Lung (tissue), 12 donors: ENCODE data around the gene RABIF. TPM values are rescaled to one million over a fixed set of nuclear protein-coding genes. Genes with fewer than 3 reads are reported as not detected.

Source experiments
- ATAC-seq: fragments of 200-7000 bp; cut with Tn5 transposase; one replicate; pipeline ENCODE4 v1.9.1; 2020; ENCODE audit warnings: moderate number of reproducible peaks; ENCODE audit not compliant: insufficient read depth, low FRiP score
- DNase-seq, 3 donors: peaks; one replicate each; pipeline ENCODE4 v3.0.0-alpha.2; 2013 to 2017
- H3K27ac ChIP-seq, 2 donors: one replicate each; pipeline ENCODE4 v1.5.1; 2013; ENCODE audit warnings: mild to moderate bottlenecking in 2 of 2, moderate library complexity in 2 of 2, control low read depth in 1 of 2, inconsistent platforms in 1 of 2, low read depth in 1 of 2, low read length in 1 of 2
- H3K27me3 ChIP-seq, 3 donors: one replicate each; pipeline ENCODE4 v1.5.1; 2013; ENCODE audit warnings: low read length in 2 of 3; ENCODE audit not compliant: control insufficient read depth in 3 of 3, insufficient read depth in 3 of 3
- H3K36me3 ChIP-seq, 4 donors: one replicate each; pipeline ENCODE4 v1.5.1; 2013; ENCODE audit warnings: low read length in 4 of 4, mild to moderate bottlenecking in 1 of 4, moderate library complexity in 1 of 4; ENCODE audit not compliant: control insufficient read depth in 4 of 4, insufficient read depth in 4 of 4
- H3K4me1 ChIP-seq, 5 donors: one replicate each; pipeline ENCODE4 v1.5.1; 2013; ENCODE audit warnings: low read length in 5 of 5, mild to moderate bottlenecking in 2 of 5, moderate library complexity in 1 of 5; ENCODE audit not compliant: control insufficient read depth in 5 of 5, insufficient read depth in 5 of 5
- H3K4me3 ChIP-seq: one replicate; pipeline ENCODE4 v1.5.1; 2013; ENCODE audit warnings: mild to moderate bottlenecking, control low read depth, moderate library complexity
- H3K9ac ChIP-seq, 2 donors: one replicate each; pipeline ENCODE4 v1.5.1; 2013; ENCODE audit warnings: low read length in 2 of 2, control low read depth in 1 of 2; ENCODE audit not compliant: insufficient read depth in 1 of 2
- H3K9me3 ChIP-seq, 4 donors: one replicate each; pipeline ENCODE4 v1.5.1; 2013; ENCODE audit warnings: low read length in 3 of 4, mild to moderate bottlenecking in 1 of 4, moderate library complexity in 1 of 4; ENCODE audit not compliant: control insufficient read depth in 4 of 4, insufficient read depth in 3 of 4
- CTCF ChIP-seq: IDR thresholded peaks from 2 replicates; pipeline ENCODE4 v1.5.1; 2012; ENCODE audit warnings: mild to moderate bottlenecking; ENCODE audit errors: control extremely low read depth, extremely low read depth
- WGBS, 2 donors: extraction: QIAGEN DNeasy Blood & Tissue Kit; methylation state at CpG; one replicate each; pipeline ENCODE4 v1.1.7; 2013; 5-methylcytosine and 5-hydroxymethylcytosine counted together
- polyA plus RNA-seq, 2 donors: library from polyadenylated mRNA; stranded (reverse); fragments of 200-250 nt; gene quantifications; one replicate each; pipeline ENCODE4 v1.2.1, GENCODE V29; 2013
- total RNA-seq, 2 donors: library from RNA; depleted of rRNA in 1 of 2; stranded (reverse); fragments of >200 nt in 1 of 2; gene quantifications; one replicate each; pipeline ENCODE4 v1.2.1, GENCODE V29; 2014 to 2021
- donor health status: control.
- donor health status: control.
- donor health status: Bipolar disorder and iron deficiency.
- donor health status: healthy.
- donor health status: DM: yes; HTN: yes; CAD: no.

The RABIF gene
- total and polyA plus RNA-seq, 4 donors = 6.2 to 10.3 (median 8.2) TPM

GRCh38 chr1:202858789-202859414 lies 30.0 kb downstream of the RABIF start:
- Histone ChIP-seq H3K9me3 (peaks cover 0 to 2% (median 0%) of the 10 kb centered on the region in 4 donors), H3K4me1 (peaks cover 0 to 18% (median 8%) of the 10 kb centered on the region in 5 donors), H3K27me3 (no peaks in the 10 kb centered on the region), H3K36me3 (no peaks in the 10 kb centered on the region), H3K9ac (peak overlapping the region in 1 of 2 donors; percentile 14), H3K27ac (peak overlapping the region in 1 of 2 donors; percentile 84), H3K4me3 (no peak overlapping the region)
- TF ChIP-seq CTCF = no peak
- ATAC-seq (no peak), DNase-seq (peak in 1 of 3 donors; percentile 7)
- WGBS, 2 donors = 79 to 82% methylated on average over 10 of the region's 10 CpGs

- peak; percentile 60 to 90 (median 77) for DNase-seq
- H3K4me1 ChIP-seq = peaks cover 0 to 18% (median 8%) of the 10 kb centered on the region in 5 donors
Measured at GRCh38 chr1:202858331-202858730, 30.6 kb downstream of the RABIF start.

GRCh38 chr1:202857136-202857610 lies 31.8 kb downstream of the RABIF start:
- Histone ChIP-seq H3K27me3 (no peaks in the 10 kb centered on the region), H3K4me3 (no peak overlapping the region), H3K36me3 (no peaks in the 10 kb centered on the region), H3K9me3 (peaks cover 0 to 2% (median 0%) of the 10 kb centered on the region in 4 donors), H3K27ac (no peak overlapping the region), H3K9ac (no peak overlapping the region), H3K4me1 (peaks cover 0 to 17% (median 8%) of the 10 kb centered on the region in 5 donors)
- no peak for ATAC-seq
- TF ChIP-seq CTCF = no peak
- DNase-seq = no peak
- WGBS, 2 donors = 49 to 69% methylated on average over 4 of the region's 4 CpGs

More at GRCh38 chr1:202858331-202858730, 30.6 kb downstream of the RABIF start:
- H3K4me3 ChIP-seq = no peak overlapping the region
- 15 to 21% methylated on average over 6 of the region's 6 CpGs for WGBS, 2 donors
- H3K36me3 ChIP-seq = no peaks in the 10 kb centered on the region
- no peak for TF ChIP-seq CTCF
- no peak for ATAC-seq
- no peak overlapping the region for H3K9ac ChIP-seq
- no peaks in the 10 kb centered on the region for H3K27me3 ChIP-seq
- H3K9me3 ChIP-seq = peaks cover 0 to 2% (median 0%) of the 10 kb centered on the region in 4 donors
- peak overlapping the region in 1 of 2 donors; percentile 84 for H3K27ac ChIP-seq
